Skeletal muscle satellite cell (primary cell): ENCODE data around the gene PABPN1L.

ENCODE experiments used
- H3K27me3 ChIP-seq: 2 replicates; pipeline ENCODE4 v1.7.0; 2013; ENCODE audit warnings: low read length; ENCODE audit not compliant: control insufficient read depth, insufficient read depth
- H3K36me3 ChIP-seq: 2 replicates; pipeline ENCODE4 v1.7.0; 2013; ENCODE audit warnings: mild to moderate bottlenecking, control low read depth, low read length; ENCODE audit not compliant: insufficient read depth
- H3K4me1 ChIP-seq: 2 replicates; pipeline ENCODE4 v1.7.0; 2013; ENCODE audit warnings: low read length; ENCODE audit not compliant: control insufficient read depth, insufficient read depth
- H3K4me2 ChIP-seq: 2 replicates; pipeline ENCODE4 v1.7.0; 2013; ENCODE audit warnings: mild to moderate bottlenecking, low read length
- H3K4me3 ChIP-seq: 2 replicates; pipeline ENCODE4 v1.7.0; 2013; ENCODE audit warnings: low read length
- H3K9ac ChIP-seq: 2 replicates; pipeline ENCODE4 v1.7.0; 2013; ENCODE audit warnings: mild to moderate bottlenecking, low read depth, low read length, moderate library complexity
- H3K9me3 ChIP-seq: replicated peaks from 2 replicates; pipeline ENCODE4 v1.7.0; 2013; ENCODE audit warnings: mild to moderate bottlenecking, control low read depth, low read length

The PABPN1L gene

GRCh38 chr16:88839026-88839529 is 27.4 kb downstream of the PABPN1L start:
- Histone ChIP-seq H3K27me3 (no peaks in the 10 kb centered on the region), H3K9me3 (no peaks in the 10 kb centered on the region), H3K4me1 (no peaks in the 10 kb centered on the region), H3K4me2 (no peak overlapping the region), H3K9ac (no peak overlapping the region), H3K36me3 (peaks cover 28% of the 10 kb centered on the region), H3K4me3 (no peak overlapping the region)

GRCh38 chr16:88838566-88838965 is 27.9 kb downstream of the PABPN1L start:
- peaks cover 28% of the 10 kb centered on the region for H3K36me3 ChIP-seq
- H3K4me3 ChIP-seq = no peak overlapping the region
- H3K9ac ChIP-seq = no peak overlapping the region
- no peaks in the 10 kb centered on the region for H3K9me3 ChIP-seq
- H3K27me3 ChIP-seq = no peaks in the 10 kb centered on the region
- H3K4me2 ChIP-seq = no peak overlapping the region
- H3K4me1 ChIP-seq = no peaks in the 10 kb centered on the region

GRCh38 chr16:88837806-88838205 is 28.7 kb downstream of the PABPN1L start:
- Histone ChIP-seq H3K9ac (no peak overlapping the region), H3K4me3 (no peak overlapping the region), H3K27me3 (no peaks in the 10 kb centered on the region), H3K4me1 (no peaks in the 10 kb centered on the region), H3K36me3 (peaks cover 28% of the 10 kb centered on the region), H3K4me2 (no peak overlapping the region), H3K9me3 (no peaks in the 10 kb centered on the region)

- no peaks in the 10 kb centered on the region for H3K9me3 ChIP-seq
- no peak overlapping the region for H3K9ac ChIP-seq
- H3K4me1 ChIP-seq = no peaks in the 10 kb centered on the region
- H3K4me2 ChIP-seq = no peak overlapping the region
- H3K27me3 ChIP-seq = no peaks in the 10 kb centered on the region
- H3K36me3 ChIP-seq = peaks cover 28% of the 10 kb centered on the region
- H3K4me3 ChIP-seq = no peak overlapping the region
These were observed 29.7 kb downstream of the PABPN1L start for GRCh38 chr16:88836791-88837190.

- Histone ChIP-seq H3K9me3 (no peaks in the 10 kb centered on the region), H3K4me1 (no peaks in the 10 kb centered on the region), H3K4me3 (no peak overlapping the region), H3K27me3 (no peaks in the 10 kb centered on the region), H3K36me3 (peaks cover 28% of the 10 kb centered on the region), H3K4me2 (no peak overlapping the region), H3K9ac (no peak overlapping the region)
These were observed 30.6 kb downstream of the PABPN1L start for GRCh38 chr16:88835818-88836217.

GRCh38 chr16:88835383-88835782 is 31.1 kb downstream of the PABPN1L start:
- no peaks in the 10 kb centered on the region for H3K4me1 ChIP-seq
- no peaks in the 10 kb centered on the region for H3K9me3 ChIP-seq
- no peak overlapping the region for H3K4me3 ChIP-seq
- peaks cover 27% of the 10 kb centered on the region for H3K36me3 ChIP-seq
- H3K27me3 ChIP-seq = no peaks in the 10 kb centered on the region
- no peak overlapping the region for H3K4me2 ChIP-seq
- H3K9ac ChIP-seq = no peak overlapping the region

- Histone ChIP-seq H3K36me3 (peaks cover 20% of the 10 kb centered on the region), H3K27me3 (no peaks in the 10 kb centered on the region), H3K4me1 (no peaks in the 10 kb centered on the region), H3K9ac (no peak overlapping the region), H3K4me2 (no peak overlapping the region), H3K4me3 (no peak overlapping the region), H3K9me3 (no peaks in the 10 kb centered on the region)
These were observed 31.8 kb downstream of the PABPN1L start for GRCh38 chr16:88834670-88835069.

- Histone ChIP-seq H3K27me3 (no peaks in the 10 kb centered on the region), H3K4me2 (no peak overlapping the region), H3K9me3 (no peaks in the 10 kb centered on the region), H3K4me1 (no peaks in the 10 kb centered on the region), H3K36me3 (peaks cover 13% of the 10 kb centered on the region), H3K9ac (no peak overlapping the region), H3K4me3 (no peak overlapping the region)
These were observed 33.4 kb downstream of the PABPN1L start for GRCh38 chr16:88833086-88833485.

GRCh38 chr16:88831838-88832237 is 34.6 kb downstream of the PABPN1L start:
- no peak overlapping the region for H3K4me2 ChIP-seq
- no peaks in the 10 kb centered on the region for H3K27me3 ChIP-seq
- no peak overlapping the region for H3K9ac ChIP-seq
- no peak overlapping the region for H3K4me3 ChIP-seq
- no peaks in the 10 kb centered on the region for H3K4me1 ChIP-seq
- no peaks in the 10 kb centered on the region for H3K9me3 ChIP-seq
- H3K36me3 ChIP-seq = peaks cover 10% of the 10 kb centered on the region

- no peaks in the 10 kb centered on the region for H3K9me3 ChIP-seq
These were observed 35.7 kb downstream of the PABPN1L start for GRCh38 chr16:88830783-88831182.

GRCh38 chr16:88830258-88830657 is 36.2 kb downstream of the PABPN1L start:
- H3K27me3 ChIP-seq = no peaks in the 10 kb centered on the region
- no peak overlapping the region for H3K4me3 ChIP-seq
- peaks cover 7% of the 10 kb centered on the region for H3K36me3 ChIP-seq
- H3K9ac ChIP-seq = no peak overlapping the region
- H3K4me1 ChIP-seq = no peaks in the 10 kb centered on the region
- no peak overlapping the region for H3K4me2 ChIP-seq
- no peaks in the 10 kb centered on the region for H3K9me3 ChIP-seq

More at GRCh38 chr16:88830783-88831182, 35.7 kb downstream of the PABPN1L start:
- Histone ChIP-seq H3K9ac (no peak overlapping the region), H3K4me2 (no peak overlapping the region), H3K4me3 (no peak overlapping the region), H3K4me1 (no peaks in the 10 kb centered on the region), H3K36me3 (peaks cover 10% of the 10 kb centered on the region), H3K27me3 (no peaks in the 10 kb centered on the region)

- Histone ChIP-seq H3K9ac (no peak overlapping the region), H3K4me3 (no peak overlapping the region), H3K4me2 (no peak overlapping the region), H3K9me3 (no peaks in the 10 kb centered on the region), H3K36me3 (no peaks in the 10 kb centered on the region), H3K27me3 (no peaks in the 10 kb centered on the region), H3K4me1 (no peaks in the 10 kb centered on the region)
These were observed 37.7 kb downstream of the PABPN1L start for GRCh38 chr16:88828711-88829110.
